GM12875 (cell line): ENCODE results near the gene NCF2.

Experiments
- H3K4me3 ChIP-seq: one replicate; pipeline ENCODE4 v1.5.1; 2011; ENCODE audit warnings: low read depth, low read length, control low read depth
- CTCF ChIP-seq: IDR thresholded peaks from 2 replicates; pipeline ENCODE4 v1.5.1; 2011; ENCODE audit warnings: low read depth, mild to moderate bottlenecking, control low read depth, inconsistent platforms, low read length, moderate library complexity, borderline replicate concordance; ENCODE audit not compliant: insufficient read depth

NCF2 gene

GRCh38 chr1:183553764-183554163 is 36.5 kb downstream of the NCF2 start:
- no peak for TF ChIP-seq CTCF
- H3K4me3 ChIP-seq: no peak overlapping the region

GRCh38 chr1:183553331-183553730 is 36.9 kb downstream of the NCF2 start:
- TF ChIP-seq CTCF: no peak
- no peak overlapping the region for H3K4me3 ChIP-seq

- TF ChIP-seq CTCF: no peak
- H3K4me3 ChIP-seq: no peak overlapping the region
Observed at GRCh38 chr1:183552891-183553290, 37.4 kb downstream of the NCF2 start.

- H3K4me3 ChIP-seq: no peak overlapping the region
- TF ChIP-seq CTCF: no peak
Observed at GRCh38 chr1:183552441-183552840, 37.8 kb downstream of the NCF2 start.

- no peak for TF ChIP-seq CTCF
- no peak overlapping the region for H3K4me3 ChIP-seq
Observed at GRCh38 chr1:183551924-183552323, 38.3 kb downstream of the NCF2 start.

- TF ChIP-seq CTCF: no peak
- no peak overlapping the region for H3K4me3 ChIP-seq
Observed at GRCh38 chr1:183550915-183551314, 39.3 kb downstream of the NCF2 start.

GRCh38 chr1:183548116-183548515 is 42.1 kb downstream of the NCF2 start:
- no peak overlapping the region for H3K4me3 ChIP-seq
- no peak for TF ChIP-seq CTCF
